ENCODE data around the gene SLC9A3. TPM values are rescaled to one million over a fixed set of nuclear protein-coding genes. Genes with fewer than 3 reads are reported as not detected.

The SLC9A3 gene
- total and polyA plus RNA-seq, 2 of the 13 experiments (the other 11 are each of a cell fraction or from before 2014, with no cell fraction given), result 1.5 to 1.8 TPM

DNA sequence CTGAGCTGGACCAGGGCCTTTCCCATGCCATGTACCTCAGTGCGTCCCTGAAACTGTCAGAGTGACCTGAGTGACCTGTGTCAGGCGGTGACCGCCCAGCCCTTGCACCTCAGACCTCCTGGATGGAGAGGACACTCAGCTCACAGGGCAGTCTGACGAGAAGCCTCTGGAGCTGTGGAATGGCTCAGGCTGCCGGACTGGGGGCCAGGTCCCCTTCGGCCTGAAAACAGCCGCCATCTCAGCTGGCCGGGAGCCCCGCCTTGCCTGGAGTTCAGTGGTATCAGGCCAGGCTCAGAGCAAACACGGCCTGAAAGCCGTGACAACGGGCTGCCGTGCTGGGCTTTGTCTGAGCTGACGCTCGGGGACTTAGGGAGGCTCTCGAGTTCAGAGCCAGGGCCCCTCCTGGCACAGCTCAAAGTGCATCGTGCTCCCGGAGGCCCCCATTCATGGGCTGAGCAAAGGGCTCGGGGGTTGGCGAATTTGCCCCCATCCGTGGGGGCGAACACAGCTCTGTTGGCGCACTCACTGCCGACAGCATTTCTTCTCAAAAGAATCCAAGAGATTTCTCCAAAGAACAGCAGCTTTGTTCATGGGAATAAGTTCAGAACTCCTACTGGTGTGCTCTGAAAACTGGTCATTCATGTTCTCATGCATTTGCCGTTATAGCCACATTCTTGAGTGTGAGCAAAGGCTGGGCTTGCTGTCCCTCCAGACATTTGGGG lies 8.4 kb upstream of the SLC9A3 start (continued):
- TF ChIP-seq, protein P1, sequence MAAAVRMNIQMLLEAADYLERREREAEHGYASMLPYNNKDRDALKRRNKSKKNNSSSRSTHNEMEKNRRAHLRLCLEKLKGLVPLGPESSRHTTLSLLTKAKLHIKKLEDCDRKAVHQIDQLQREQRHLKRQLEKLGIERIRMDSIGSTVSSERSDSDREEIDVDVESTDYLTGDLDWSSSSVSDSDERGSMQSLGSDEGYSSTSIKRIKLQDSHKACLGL (CRISPR knock-in tag; IDR thresholded peaks at IDR 0.05), result no peak
- TF ChIP-seq, protein P2, sequence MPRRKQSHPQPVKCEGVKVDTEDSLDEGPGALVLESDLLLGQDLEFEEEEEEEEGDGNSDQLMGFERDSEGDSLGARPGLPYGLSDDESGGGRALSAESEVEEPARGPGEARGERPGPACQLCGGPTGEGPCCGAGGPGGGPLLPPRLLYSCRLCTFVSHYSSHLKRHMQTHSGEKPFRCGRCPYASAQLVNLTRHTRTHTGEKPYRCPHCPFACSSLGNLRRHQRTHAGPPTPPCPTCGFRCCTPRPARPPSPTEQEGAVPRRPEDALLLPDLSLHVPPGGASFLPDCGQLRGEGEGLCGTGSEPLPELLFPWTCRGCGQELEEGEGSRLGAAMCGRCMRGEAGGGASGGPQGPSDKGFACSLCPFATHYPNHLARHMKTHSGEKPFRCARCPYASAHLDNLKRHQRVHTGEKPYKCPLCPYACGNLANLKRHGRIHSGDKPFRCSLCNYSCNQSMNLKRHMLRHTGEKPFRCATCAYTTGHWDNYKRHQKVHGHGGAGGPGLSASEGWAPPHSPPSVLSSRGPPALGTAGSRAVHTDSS (CRISPR knock-in tag; conservative IDR thresholded peaks at IDR 0.05), result no peak
- no peak for TF ChIP-seq ATF4 (CRISPR knock-in tag; IDR thresholded peaks at IDR 0.05)
- peak; percentile 74; the same call in 1 of the 2 replicates for TF ChIP-seq FOXC1 (CRISPR knock-in tag; IDR thresholded peaks at IDR 0.05; ENCODE audit: borderline replicate concordance)
- TF ChIP-seq, protein P3, sequence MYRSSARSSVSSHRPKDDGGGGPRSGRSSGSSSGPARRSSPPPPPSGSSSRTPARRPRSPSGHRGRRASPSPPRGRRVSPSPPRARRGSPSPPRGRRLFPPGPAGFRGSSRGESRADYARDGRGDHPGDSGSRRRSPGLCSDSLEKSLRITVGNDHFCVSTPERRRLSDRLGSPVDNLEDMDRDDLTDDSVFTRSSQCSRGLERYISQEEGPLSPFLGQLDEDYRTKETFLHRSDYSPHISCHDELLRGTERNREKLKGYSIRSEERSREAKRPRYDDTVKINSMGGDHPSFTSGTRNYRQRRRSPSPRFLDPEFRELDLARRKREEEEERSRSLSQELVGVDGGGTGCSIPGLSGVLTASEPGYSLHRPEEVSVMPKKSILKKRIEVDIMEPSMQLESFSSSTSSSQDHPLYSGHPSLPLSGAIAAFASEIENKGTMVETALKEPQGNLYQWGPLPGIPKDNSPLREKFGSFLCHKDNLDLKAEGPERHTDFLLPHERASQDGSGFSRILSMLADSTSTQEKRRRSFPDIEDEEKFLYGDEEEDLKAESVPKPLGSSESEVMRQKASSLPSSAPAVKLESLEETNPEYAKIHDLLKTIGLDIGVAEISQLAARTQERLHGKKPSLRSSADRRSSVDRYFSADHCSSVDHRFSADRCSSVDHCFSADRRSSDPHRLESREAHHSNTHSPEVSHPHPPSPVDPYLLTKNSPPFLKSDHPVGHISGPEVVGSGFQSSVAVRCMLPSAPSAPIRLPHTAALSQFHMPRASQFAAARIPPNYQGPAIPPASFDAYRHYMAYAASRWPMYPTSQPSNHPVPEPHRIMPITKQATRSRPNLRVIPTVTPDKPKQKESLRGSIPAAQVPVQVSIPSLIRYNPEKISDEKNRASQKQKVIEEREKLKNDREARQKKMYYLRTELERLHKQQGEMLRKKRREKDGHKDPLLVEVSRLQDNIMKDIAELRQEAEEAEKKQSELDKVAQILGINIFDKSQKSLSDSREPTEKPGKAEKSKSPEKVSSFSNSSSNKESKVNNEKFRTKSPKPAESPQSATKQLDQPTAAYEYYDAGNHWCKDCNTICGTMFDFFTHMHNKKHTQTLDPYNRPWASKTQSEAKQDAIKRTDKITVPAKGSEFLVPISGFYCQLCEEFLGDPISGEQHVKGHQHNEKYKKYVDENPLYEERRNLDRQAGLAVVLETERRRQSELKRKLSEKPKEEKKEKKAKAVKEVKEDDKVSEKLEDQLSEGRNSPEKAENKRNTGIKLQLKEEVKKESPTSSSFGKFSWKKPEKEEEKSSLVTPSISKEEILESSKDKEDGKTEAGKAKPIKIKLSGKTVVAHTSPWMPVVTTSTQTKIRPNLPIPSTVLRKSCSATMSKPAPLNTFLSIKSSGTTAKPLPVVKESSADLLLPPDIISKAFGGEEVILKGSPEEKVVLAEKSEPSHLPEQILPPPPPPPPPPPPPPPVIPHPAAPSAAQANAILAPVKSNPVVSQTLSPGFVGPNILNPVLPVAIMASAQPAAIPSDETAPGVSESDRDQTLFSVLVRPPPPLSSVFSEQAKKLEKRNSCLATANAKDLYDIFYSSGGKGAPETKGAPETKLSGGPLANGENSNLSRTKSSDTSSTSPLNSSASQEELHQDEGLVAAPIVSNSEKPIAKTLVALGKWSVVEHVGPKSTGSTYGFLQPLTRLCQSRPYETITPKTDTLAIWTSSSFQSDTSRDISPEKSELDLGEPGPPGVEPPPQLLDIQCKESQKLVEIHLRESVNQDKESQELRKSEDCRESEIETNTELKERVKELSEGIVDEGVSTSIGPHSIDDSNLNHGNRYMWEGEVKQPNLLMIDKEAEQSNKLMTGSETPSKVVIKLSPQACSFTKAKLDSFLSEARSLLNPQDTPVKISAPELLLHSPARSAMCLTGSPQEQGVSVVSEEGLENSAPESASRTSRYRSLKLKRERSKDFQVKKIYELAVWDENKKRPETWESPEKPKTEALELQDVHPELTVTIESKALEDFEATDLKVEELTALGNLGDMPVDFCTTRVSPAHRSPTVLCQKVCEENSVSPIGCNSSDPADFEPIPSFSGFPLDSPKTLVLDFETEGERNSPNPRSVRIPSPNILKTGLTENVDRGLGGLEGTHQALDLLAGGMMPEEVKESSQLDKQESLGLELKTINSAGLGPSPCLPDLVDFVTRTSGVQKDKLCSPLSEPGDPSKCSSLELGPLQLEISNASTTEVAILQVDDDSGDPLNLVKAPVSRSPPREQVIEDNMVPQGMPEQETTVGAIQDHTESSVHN (CRISPR knock-in tag; IDR thresholded peaks at IDR 0.05), result no peak
- TF ChIP-seq, protein P4, sequence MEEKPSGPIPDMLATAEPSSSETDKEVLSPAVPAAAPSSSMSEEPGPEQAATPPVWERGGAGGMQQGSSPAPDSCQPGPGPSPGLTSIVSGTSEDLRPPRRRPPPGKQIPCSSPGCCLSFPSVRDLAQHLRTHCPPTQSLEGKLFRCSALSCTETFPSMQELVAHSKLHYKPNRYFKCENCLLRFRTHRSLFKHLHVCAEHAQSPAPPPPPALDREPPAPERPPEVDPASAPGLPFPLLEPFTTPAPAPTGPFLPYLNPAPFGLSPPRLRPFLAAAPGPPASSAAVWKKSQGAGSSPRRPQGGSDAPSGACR (CRISPR knock-in tag; IDR thresholded peaks at IDR 0.05), result 0 out of 2 replicates have a peak, but pooled peaks have one; percentile 34
- no peak for TF ChIP-seq TARDBP (CRISPR knock-in tag; IDR thresholded peaks at IDR 0.05)
- no peak for TF ChIP-seq SMYD3 (CRISPR knock-in tag; IDR thresholded peaks at IDR 0.05)
- no peak for TF ChIP-seq ZSCAN31 (CRISPR knock-in tag; IDR thresholded peaks at IDR 0.05; ENCODE audit: low read depth)
- no peak for TF ChIP-seq ZFP37 (CRISPR knock-in tag; IDR thresholded peaks at IDR 0.05; ENCODE audit: borderline replicate concordance)
- peak; percentile 47 for TF ChIP-seq ZFY (CRISPR knock-in tag; IDR thresholded peaks at IDR 0.05)
- no peak for TF ChIP-seq ZNF234 (CRISPR knock-in tag; conservative IDR thresholded peaks at IDR 0.05)

Measured in HepG2 (cell line).